ENCODE results near the gene OCRL.

Gene OCRL

DNA sequence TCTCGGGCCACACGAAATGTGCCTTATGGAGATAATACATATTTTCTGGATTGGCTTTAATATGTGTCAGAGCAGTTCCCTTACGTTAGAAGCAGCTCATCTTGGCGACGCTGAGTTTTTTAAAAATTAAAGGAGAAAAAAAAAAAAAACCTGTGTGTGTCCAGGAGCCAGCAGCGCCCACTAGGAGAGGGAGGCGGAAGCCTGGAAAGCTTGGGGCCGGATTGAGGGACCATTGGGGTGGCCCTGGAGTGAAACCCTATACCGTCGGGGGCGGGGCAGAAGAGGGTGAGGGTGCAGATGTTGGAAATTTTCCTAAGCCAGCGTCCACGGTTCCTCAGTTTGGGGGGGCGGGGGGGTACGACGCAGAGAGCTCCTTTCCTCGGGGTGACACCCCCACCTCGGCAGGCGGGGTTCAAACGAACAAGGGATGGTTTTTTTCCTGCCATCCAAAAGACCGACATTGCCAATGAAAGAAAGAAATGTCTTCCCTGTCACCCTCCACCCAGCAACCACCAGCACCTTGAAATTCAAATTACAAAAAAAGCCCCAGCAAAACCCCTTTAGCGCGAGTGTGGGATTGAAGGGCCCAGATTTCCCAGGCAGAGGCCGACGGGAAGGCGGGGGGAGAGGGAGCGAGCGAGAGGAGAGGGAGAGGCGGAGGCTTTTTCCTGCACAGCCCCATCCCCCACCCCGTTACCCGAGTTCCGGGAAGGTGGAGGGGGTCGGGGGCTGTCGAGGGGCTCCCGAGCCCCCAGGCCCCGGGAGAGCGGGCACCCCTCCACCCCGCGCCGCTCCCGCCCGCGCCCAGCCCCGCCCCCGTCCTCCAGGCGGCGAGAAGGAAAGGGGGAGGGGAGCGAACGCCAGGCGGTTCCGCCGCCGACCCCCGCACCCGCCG lies 17.6 kb upstream of the OCRL start:
- H3K27ac ChIP-seq (replicated peaks), result no peak overlapping the region
- DNase-seq (ENCODE audit: low read depth in 1 of 2, low spot score in 1 of 2), result no peak
- no peak for TF ChIP-seq POLR2AphosphoS5 (IDR thresholded peaks at IDR 0.05; ENCODE audit: low read depth)
- TF ChIP-seq, protein P1, sequence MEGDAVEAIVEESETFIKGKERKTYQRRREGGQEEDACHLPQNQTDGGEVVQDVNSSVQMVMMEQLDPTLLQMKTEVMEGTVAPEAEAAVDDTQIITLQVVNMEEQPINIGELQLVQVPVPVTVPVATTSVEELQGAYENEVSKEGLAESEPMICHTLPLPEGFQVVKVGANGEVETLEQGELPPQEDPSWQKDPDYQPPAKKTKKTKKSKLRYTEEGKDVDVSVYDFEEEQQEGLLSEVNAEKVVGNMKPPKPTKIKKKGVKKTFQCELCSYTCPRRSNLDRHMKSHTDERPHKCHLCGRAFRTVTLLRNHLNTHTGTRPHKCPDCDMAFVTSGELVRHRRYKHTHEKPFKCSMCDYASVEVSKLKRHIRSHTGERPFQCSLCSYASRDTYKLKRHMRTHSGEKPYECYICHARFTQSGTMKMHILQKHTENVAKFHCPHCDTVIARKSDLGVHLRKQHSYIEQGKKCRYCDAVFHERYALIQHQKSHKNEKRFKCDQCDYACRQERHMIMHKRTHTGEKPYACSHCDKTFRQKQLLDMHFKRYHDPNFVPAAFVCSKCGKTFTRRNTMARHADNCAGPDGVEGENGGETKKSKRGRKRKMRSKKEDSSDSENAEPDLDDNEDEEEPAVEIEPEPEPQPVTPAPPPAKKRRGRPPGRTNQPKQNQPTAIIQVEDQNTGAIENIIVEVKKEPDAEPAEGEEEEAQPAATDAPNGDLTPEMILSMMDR (IDR thresholded peaks at IDR 0.05; ENCODE audit: insufficient read depth, low read length), result no peak
- TF ChIP-seq, protein P2, sequence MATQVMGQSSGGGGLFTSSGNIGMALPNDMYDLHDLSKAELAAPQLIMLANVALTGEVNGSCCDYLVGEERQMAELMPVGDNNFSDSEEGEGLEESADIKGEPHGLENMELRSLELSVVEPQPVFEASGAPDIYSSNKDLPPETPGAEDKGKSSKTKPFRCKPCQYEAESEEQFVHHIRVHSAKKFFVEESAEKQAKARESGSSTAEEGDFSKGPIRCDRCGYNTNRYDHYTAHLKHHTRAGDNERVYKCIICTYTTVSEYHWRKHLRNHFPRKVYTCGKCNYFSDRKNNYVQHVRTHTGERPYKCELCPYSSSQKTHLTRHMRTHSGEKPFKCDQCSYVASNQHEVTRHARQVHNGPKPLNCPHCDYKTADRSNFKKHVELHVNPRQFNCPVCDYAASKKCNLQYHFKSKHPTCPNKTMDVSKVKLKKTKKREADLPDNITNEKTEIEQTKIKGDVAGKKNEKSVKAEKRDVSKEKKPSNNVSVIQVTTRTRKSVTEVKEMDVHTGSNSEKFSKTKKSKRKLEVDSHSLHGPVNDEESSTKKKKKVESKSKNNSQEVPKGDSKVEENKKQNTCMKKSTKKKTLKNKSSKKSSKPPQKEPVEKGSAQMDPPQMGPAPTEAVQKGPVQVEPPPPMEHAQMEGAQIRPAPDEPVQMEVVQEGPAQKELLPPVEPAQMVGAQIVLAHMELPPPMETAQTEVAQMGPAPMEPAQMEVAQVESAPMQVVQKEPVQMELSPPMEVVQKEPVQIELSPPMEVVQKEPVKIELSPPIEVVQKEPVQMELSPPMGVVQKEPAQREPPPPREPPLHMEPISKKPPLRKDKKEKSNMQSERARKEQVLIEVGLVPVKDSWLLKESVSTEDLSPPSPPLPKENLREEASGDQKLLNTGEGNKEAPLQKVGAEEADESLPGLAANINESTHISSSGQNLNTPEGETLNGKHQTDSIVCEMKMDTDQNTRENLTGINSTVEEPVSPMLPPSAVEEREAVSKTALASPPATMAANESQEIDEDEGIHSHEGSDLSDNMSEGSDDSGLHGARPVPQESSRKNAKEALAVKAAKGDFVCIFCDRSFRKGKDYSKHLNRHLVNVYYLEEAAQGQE (IDR thresholded peaks at IDR 0.05; ENCODE audit: insufficient replicate concordance, low read depth), result no peak
- TF ChIP-seq GABPA (IDR thresholded peaks at IDR 0.05; ENCODE audit: low read depth), result no peak
- no peak for TF ChIP-seq SPI1 (IDR thresholded peaks at IDR 0.05; ENCODE audit: borderline replicate concordance, low read depth)

DNA sequence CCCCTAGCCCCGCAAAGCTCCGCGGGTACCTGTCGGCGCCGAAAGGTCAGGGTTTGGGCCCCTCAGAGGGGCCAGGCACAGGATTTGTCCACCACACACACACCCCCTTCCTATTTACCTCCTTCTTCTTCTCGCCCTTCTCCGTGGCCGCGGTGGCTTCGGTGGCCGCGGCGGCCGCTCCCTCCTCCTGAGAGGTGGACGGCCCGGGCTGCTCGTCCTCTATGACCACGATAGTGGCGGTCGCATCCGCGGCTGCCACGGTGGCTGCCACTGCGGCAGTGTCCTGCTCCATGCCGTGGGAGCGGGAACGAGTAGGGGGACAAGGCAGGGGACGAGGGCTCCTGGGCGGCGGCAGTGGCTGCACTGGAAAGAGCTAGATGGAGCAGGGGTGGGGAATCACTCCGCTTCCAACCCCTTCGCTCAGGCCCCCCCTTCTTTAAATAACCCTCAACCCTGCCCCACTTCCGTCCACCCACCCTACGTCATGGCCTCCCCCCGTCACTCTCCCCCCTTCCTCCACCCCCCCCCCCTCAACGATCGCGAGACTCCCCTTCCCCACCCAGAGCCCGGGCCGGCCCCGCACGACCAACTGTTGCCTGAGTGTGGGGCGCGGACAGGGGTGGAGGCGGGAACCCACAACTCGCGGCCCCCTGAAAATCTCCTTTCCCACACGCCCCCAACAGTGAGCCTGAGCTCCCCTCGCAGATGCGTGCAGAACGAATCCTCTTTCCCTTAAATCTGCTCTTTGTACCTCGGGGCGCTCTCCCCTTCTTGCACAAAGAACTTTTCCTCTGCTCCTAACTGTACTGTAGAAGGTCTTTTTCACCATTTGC lies 16.8 kb upstream of the OCRL start, which contains the start of gene SMARCA1:
Gene SMARCA1 (minus strand): TSS at position 412 of the 833 bp plus-strand sequence. CDS start 120 bp downstream, at position 292.
- Histone ChIP-seq H3K27ac (replicated peaks) (no peak within 1 kb of the TSS), H3K4me3 (replicated peaks; ENCODE audit: insufficient read depth, low read length) (peak within 1 kb of the TSS; percentile 47), H3K27me3 (ENCODE audit: insufficient read depth, poor library complexity, severe bottlenecking) (peaks cover 3% of the 10 kb centered on the region)
- TF ChIP-seq, protein P1 (IDR thresholded peaks at IDR 0.05; ENCODE audit: insufficient read depth, low read length), result no peak
- TF ChIP-seq, protein P2 (IDR thresholded peaks at IDR 0.05; ENCODE audit: insufficient replicate concordance, low read depth), result no peak
- no peak for TF ChIP-seq POLR2AphosphoS5 (IDR thresholded peaks at IDR 0.05; ENCODE audit: low read depth)
- no peak for TF ChIP-seq GABPA (IDR thresholded peaks at IDR 0.05; ENCODE audit: low read depth)
- no peak for TF ChIP-seq SPI1 (IDR thresholded peaks at IDR 0.05; ENCODE audit: borderline replicate concordance, low read depth)
- no peak for DNase-seq (ENCODE audit: low read depth in 1 of 2, low spot score in 1 of 2)

More for the DNA sequence above, 17.6 kb upstream of the OCRL start:
- Histone ChIP-seq H3K27me3 (ENCODE audit: insufficient read depth, poor library complexity, severe bottlenecking) (peaks cover 3% of the 10 kb centered on the region), H3K4me3 (replicated peaks; ENCODE audit: insufficient read depth, low read length) (peak overlapping the region; percentile 47)

DNA sequence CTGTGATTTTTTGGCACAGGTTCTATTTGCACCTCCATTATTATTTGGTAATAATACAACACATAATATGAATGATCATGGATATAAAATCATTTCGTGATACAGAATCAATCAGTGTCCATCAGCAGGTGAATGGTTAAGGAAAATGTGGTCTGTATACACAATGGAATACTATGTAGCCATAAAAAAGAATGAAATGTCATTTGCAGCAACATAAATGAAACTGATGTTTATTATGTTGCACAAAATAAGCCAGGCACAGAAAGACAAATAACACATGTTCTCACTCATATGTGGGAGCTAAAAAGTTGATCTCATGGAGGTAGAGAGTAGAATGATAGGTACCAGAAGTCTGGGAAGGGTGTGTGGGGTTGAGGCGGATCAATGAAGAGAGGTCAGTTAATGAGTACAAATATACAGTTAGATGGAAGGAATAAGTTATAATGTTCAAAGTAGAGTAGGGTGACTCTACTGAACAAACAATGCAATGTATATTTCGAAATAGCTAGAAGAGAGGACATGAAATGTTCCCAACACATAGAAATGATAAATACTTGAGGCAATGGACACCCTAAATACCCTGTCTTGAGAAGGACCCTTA lies 15.7 kb upstream of the OCRL start:
- TF ChIP-seq GABPA (IDR thresholded peaks at IDR 0.05; ENCODE audit: low read depth), result no peak
- TF ChIP-seq, protein P1 (IDR thresholded peaks at IDR 0.05; ENCODE audit: insufficient read depth, low read length), result no peak
- TF ChIP-seq, protein P2 (IDR thresholded peaks at IDR 0.05; ENCODE audit: insufficient replicate concordance, low read depth), result no peak
- TF ChIP-seq POLR2AphosphoS5 (IDR thresholded peaks at IDR 0.05; ENCODE audit: low read depth), result no peak
- TF ChIP-seq SPI1 (IDR thresholded peaks at IDR 0.05; ENCODE audit: borderline replicate concordance, low read depth), result no peak
- peaks cover 3% of the 10 kb centered on the region for H3K27me3 ChIP-seq (ENCODE audit: insufficient read depth, poor library complexity, severe bottlenecking)
- H3K27ac ChIP-seq (replicated peaks), result no peak overlapping the region
- no peak for DNase-seq (ENCODE audit: low read depth in 1 of 2, low spot score in 1 of 2)
- H3K4me3 ChIP-seq (replicated peaks; ENCODE audit: insufficient read depth, low read length), result no peak overlapping the region

All from HL-60 (cell line).